OCI-LY3 (cell line): Measurements from ENCODE around the gene CNBD2.
"Not testable (repeated sequence)": the region's sequence is repeated elsewhere in the genome, so short reads cannot be mapped to it uniquely, and the experiment has no call there.

ENCODE experiments used
- H2AFZ ChIP-seq: fragments of 200-600, 300-600 bp; shearing (Covaris generic); 2 replicates; pipeline ENCODE4 v1.6.0; 2014; ENCODE audit warnings: antibody characterized with exemption, low read depth, low read length
- H3K27ac ChIP-seq: fragments of 200-600, 300-600 bp; sonication (generic); 2 replicates; pipeline ENCODE4 v1.5.1; 2014; ENCODE audit warnings: mild to moderate bottlenecking, low read length, moderate library complexity, mixed read lengths
- H3K27me3 ChIP-seq: fragments of 200-600, 300-600 bp; sonication (generic); 2 replicates; pipeline ENCODE4 v1.6.1; 2014; ENCODE audit warnings: low read depth, low read length, mixed read lengths
- H3K36me3 ChIP-seq: fragments of 200-600, 300-600 bp; sonication (generic); replicated peaks from 2 replicates; pipeline ENCODE3; 2014; ENCODE audit warnings: low read depth, low read length, mixed read lengths
- H3K4me1 ChIP-seq: fragments of 300-600, 200-600 bp; sonication (generic); 2 replicates; pipeline ENCODE4 v1.6.1; 2014; ENCODE audit warnings: low read length, mixed read lengths
- H3K4me2 ChIP-seq: fragments of 200-600, 300-600 bp; sonication (generic); 2 replicates; pipeline ENCODE4 v1.6.1; 2014; ENCODE audit warnings: low read length, mixed read lengths
- H3K4me3 ChIP-seq: fragments of 300-600, 200-600 bp; sonication (generic); 2 replicates; pipeline ENCODE4 v1.5.1; 2014; ENCODE audit warnings: antibody characterized with exemption, mild to moderate bottlenecking, low read length, moderate library complexity
- H3K79me2 ChIP-seq: fragments of 300-600, 200-600 bp; shearing (Covaris generic); 2 replicates; pipeline ENCODE4 v1.6.1; 2014; ENCODE audit warnings: mild to moderate bottlenecking, low read length, mixed read lengths
- H3K9ac ChIP-seq: fragments of 300-600, 200-600 bp; shearing (Covaris generic); 2 replicates; pipeline ENCODE4 v1.6.0; 2014; ENCODE audit warnings: mild to moderate bottlenecking, low read length, moderate library complexity
- H3K9me3 ChIP-seq: fragments of 200-600, 300-600 bp; shearing (Covaris generic); 2 replicates; pipeline ENCODE4 v1.6.1; 2014; ENCODE audit warnings: low read length, mixed read lengths; ENCODE audit not compliant: insufficient read depth
- H4K20me1 ChIP-seq: fragments of 200-600, 300-600 bp; sonication (generic); 2 replicates; pipeline ENCODE4 v1.6.1; 2016; ENCODE audit warnings: low read length, mixed read lengths; ENCODE audit not compliant: insufficient read depth
- CTCF ChIP-seq: fragments of 200-600, 300-600 bp; sonication (generic); IDR thresholded peaks from 2 replicates; pipeline ENCODE4 v1.5.1; 2014; ENCODE audit warnings: antibody characterized with exemption, low read length, low read depth
- EZH2phosphoT487 ChIP-seq: fragments of 200-600 bp; shearing (Covaris generic); IDR thresholded peaks from 2 replicates; pipeline ENCODE4 v1.6.1; 2018; ENCODE audit warnings: antibody characterized with exemption, mixed run types, low read depth

The CNBD2 gene

DNA sequence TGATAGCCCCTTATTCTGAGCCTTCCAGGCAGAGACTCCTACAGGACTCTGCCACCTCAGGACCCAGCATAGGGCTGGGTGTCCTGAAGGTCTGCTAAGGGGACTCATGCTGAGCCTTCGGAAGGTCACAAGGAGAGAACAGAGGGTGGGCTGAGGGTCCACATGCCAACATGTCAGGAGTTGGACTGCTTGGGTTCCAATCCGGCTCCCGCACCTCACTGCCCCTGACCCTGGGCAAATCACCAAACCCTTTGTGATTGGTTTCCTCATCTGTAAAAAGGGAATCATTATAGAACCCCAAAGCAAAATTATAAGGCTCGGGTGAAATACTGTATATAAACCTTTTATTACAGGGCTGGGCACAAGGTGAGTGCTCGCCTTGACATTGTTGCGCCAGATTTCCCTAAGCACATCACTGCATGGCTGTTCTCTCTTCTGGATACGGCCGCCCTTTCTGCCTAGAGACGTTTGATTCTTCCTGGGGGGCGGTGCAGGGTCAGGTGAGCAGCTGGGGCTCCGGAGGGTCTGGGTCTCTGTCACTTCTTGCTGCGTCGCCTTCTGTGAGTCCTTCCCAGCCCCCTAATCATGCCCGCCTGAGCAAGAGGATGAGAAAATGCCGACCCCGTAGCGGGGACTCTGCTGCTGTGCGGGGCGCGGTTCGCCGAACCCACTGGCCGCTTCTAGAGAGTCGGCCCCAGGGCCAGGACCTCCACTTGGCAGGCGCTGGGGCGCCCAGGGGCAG lies 95.7 kb downstream of the CNBD2 start:
- H2AFZ ChIP-seq: peak overlapping the region; percentile 78
- peaks cover 5% of the 10 kb centered on the region; the same call in 1 of the 2 replicates for H3K4me1 ChIP-seq
- H3K27me3 ChIP-seq: no peaks in the 10 kb centered on the region
- no peaks in the 10 kb centered on the region for H4K20me1 ChIP-seq
- H3K79me2 ChIP-seq: no peaks in the 10 kb centered on the region
- H3K9me3 ChIP-seq: no peaks in the 10 kb centered on the region
- H3K27ac ChIP-seq: no peak overlapping the region
- no peaks in the 10 kb centered on the region for H3K36me3 ChIP-seq
- peak overlapping the region; percentile 73 for H3K4me2 ChIP-seq
- no peak for TF ChIP-seq CTCF
- no peak for TF ChIP-seq EZH2phosphoT487
- H3K4me3 ChIP-seq: peak overlapping the region; percentile 82
- H3K9ac ChIP-seq: peak overlapping the region; percentile 49

GRCh38 chr20:36064658-36065426 lies 96.5 kb downstream of the CNBD2 start:
- Histone ChIP-seq H3K9me3 (no peaks in the 10 kb centered on the region), H3K27ac (no peak overlapping the region), H3K4me1 (peaks cover 5% of the 10 kb centered on the region; the same call in 1 of the 2 replicates), H3K4me3 (peak overlapping the region; percentile 82), H3K9ac (peak overlapping the region; percentile 49), H3K4me2 (peak overlapping the region; percentile 73), H3K27me3 (no peaks in the 10 kb centered on the region), H2AFZ (peak overlapping the region; percentile 78), H4K20me1 (no peaks in the 10 kb centered on the region), H3K79me2 (no peaks in the 10 kb centered on the region), H3K36me3 (no peaks in the 10 kb centered on the region)
- TF ChIP-seq EZH2phosphoT487: no peak

DNA sequence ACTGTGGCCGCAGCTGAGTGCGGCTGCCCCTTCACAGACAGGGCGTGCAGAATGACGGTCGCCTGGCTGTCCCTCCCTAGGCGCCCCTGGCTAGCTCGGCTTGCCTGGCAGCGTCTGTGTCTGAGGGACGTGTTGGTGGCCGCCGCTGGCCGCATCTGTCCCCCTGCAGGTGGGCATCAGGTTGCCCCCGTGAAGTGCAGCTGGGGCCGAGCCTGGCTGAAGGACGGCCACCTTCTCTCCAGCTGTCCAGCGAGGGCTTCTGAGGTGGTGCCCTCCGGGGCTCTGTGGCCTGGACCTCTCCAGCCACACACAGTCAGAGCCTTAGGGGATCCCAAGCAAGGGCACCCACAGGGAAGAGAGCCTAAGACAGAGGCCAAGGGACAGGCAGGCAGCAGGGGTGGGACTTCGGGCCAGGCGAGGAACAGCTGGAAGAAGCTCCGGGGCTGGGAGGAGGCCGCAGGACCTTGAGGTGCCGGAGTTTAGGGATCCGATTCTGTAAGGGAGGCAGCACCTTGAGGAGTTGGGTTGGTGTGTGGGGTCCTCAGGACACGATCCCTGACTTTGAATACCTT lies 97.1 kb downstream of the CNBD2 start:
- H3K27ac ChIP-seq: no peak overlapping the region
- TF ChIP-seq EZH2phosphoT487 (no peak), CTCF (no peak)
- H3K9me3 ChIP-seq: no peaks in the 10 kb centered on the region
- H3K4me3 ChIP-seq: peak overlapping the region; percentile 82
- H3K4me2 ChIP-seq: peak overlapping the region; percentile 73
- peaks cover 5% of the 10 kb centered on the region; the same call in 1 of the 2 replicates for H3K4me1 ChIP-seq
- H4K20me1 ChIP-seq: no peaks in the 10 kb centered on the region
- H3K9ac ChIP-seq: no peak overlapping the region
- H3K27me3 ChIP-seq: no peaks in the 10 kb centered on the region
- no peak overlapping the region for H2AFZ ChIP-seq
- H3K36me3 ChIP-seq: no peaks in the 10 kb centered on the region
- no peaks in the 10 kb centered on the region for H3K79me2 ChIP-seq

DNA sequence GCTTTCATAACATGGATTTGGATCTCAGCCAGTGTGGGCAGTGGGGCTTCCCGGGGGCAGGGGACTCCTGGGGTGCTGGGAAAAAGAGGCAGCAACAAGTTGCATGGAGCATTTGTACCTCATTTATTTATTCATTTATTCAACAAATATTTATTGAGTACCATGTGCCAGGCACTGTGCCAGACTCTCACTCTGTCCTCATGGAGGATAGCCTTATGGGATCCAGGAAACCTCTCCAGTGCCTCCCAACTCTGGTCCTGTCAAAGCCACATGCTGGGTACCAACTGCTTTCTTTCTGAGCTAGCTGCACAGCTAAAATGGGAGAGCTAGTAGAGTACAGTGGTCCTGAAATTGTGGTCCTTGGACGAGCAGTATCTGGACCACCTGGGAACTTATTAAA lies 98.4 kb downstream of the CNBD2 start:
- Histone ChIP-seq H3K27ac (no peak overlapping the region), H3K4me3 (no peak overlapping the region), H3K27me3 (0 out of 2 replicates have a peak, but pooled peaks cover 3% of the 10 kb centered on the region), H3K79me2 (no peaks in the 10 kb centered on the region), H4K20me1 (no peaks in the 10 kb centered on the region), H3K9me3 (no peaks in the 10 kb centered on the region), H3K4me2 (no peak overlapping the region), H2AFZ (no peak overlapping the region), H3K36me3 (no peaks in the 10 kb centered on the region), H3K9ac (no peak overlapping the region), H3K4me1 (peaks cover 5% of the 10 kb centered on the region; the same call in 1 of the 2 replicates)
- TF ChIP-seq CTCF (no peak), EZH2phosphoT487 (no peak)

- H2AFZ ChIP-seq, H3K4me2 ChIP-seq, H3K9ac ChIP-seq, H3K27me3 ChIP-seq, H3K27ac ChIP-seq, H3K79me2 ChIP-seq, H3K9me3 ChIP-seq, H3K4me1 ChIP-seq, H3K4me3 ChIP-seq, H3K36me3 ChIP-seq, H4K20me1 ChIP-seq: not testable (repeated sequence)
Measured at GRCh38 chr20:36068526-36068925, 100.1 kb downstream of the CNBD2 start.
